ENCODE measurements around the gene MRGPRX2.

The MRGPRX2 gene

DNA sequence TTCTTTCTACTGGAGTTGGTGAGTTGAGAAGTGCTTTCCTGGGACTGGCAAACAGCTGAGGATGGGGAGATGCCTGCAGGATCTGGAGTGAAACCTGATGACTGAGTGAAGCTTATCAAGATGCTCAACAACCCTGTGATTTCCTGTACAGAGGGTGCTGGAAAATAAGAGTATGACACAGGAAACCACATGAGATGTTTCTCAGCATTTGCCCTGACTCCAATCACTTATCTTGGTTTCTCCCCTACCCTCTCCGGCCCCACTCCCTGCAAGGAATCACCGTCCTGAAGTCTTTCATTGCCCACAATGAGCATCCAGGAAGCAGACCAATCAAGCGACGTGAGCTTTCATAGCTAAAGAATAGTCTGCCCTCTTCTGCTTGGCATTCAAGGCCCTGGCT, at the start of gene MRGPRX2:
Gene MRGPRX2, minus strand, starts transcription at position 89 of the 400 bp plus-strand sequence. CDS start 4,315 bp downstream, outside the sequence.
- DNase-seq, result no peak

DNA sequence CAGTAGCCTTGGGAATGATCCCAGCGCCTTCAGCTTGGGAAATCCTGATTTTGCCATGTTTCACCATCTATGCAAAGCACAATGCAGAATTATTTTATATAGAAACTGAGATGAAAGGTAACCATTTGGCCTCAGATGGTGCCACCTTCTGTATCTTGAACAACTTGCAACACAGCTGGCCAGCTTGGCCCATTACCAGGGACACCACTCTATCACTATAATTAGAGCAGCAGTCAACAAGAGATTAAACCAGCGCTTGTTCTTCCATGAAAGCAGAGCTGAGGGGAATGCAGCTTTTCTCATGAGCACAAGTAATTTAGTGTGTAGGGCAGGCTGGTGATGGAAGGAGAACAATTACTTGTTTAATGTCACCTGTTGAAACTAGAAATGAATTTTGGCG, 49.8 kb upstream of the MRGPRX2 start:
- no peak for DNase-seq

DNA sequence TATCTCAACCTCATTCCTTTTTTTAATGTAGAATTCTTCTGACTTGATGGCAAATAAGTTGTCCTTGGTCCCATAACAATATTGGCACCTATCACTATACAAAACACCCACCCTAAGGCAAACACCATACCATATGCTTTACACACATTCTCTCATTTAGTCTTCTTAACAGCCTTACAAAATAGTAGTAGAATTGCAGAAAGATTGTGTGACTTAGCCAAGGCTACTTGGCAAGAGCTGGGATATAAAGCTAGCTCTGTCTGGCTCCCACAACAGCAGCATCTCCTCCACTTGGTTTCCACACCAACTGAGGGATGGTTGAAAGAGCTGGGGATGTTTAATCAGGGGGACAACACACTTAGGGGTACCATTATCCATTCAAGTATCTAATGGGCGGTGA, 46.6 kb upstream of the MRGPRX2 start:
- no peak for DNase-seq

DNA sequence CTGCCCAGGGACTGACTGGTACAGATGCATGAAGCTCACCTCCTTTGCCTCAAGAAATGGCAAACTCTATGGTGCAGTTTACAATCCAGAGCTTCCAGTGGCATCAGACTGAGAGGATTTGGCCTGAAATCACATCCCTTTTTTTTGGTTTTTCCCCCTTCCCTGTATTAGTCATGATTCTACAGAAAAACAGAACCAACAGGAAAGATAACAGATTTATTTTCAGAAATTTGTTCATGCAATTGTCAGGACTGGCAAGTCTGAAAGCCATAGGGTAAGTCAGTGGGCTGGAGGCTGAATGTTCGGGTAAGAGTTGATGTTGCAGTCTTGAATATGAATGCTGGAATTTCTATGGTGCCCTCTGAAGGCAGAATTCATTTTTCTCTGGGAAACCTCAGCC, 44.5 kb upstream of the MRGPRX2 start:
- DNase-seq, result no peak

DNA sequence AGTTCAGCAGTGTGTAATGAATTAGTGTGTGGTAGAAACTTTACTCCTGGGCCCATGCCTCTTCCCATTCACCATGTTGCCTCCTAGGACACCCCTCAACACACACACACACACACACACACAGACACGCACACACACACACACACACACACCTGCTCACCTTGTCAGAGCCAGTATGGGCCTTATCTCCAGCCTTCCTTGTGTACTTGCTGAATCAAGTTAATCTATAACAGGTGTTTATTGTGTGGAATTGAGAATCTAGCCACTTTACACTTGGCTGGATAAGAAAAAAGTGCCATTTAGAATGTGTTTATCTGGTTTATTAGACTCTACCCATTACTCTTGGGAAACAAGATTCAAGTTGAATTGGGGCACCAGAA, 42.0 kb upstream of the MRGPRX2 start:
- no peak for DNase-seq

DNA sequence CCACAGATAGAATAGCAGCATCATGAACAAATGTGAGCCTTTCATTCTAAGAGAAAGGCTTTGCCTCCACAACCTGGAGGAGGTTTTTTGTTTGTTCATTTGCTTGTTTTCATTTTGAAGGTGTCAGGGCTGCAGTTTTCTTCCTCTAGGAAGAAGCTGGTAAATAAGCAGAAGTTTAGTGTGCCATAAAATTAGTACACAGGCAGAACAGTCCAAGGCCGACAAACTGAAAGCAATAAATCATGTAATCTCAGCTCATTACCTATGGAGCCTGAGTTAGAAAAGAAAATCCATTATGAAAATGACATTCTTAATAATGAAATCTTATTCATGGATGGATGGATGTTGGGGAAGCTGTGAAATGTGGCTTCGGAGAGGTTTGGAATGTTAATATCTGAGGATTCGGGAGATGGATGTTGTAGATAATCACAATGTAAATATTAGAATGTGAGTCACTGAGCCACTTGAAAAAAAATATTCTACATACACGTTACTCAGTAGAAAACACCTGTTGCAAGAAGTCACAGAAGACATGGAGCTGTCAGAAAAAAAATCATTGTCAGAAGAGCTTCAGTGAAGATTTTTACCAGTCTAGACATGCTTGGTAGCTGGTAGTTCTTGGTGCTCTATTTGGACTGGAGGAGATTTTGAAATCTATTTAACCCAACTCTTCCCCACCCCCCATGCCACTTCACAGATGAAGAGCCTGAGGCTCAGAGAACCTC, 41.4 kb upstream of the MRGPRX2 start:
- no peak for DNase-seq

DNA sequence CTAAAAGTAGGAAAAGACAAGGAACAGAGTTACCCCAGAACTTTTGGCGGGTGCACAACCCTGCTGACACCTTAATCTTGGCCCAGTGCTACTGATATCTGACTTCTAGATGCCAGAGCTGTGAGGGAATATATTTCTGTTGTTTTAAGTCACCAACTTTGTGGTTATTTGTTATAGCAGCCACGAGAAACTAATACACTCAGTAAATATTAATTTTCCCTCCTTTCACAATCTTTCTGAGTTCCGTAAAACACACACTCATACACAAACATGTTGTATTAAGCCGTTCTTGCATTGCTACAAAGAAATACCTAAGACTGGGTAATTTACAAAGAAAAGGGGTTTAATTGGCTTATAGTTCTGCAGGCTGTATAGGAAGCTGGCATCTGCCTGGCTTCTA, 40.4 kb upstream of the MRGPRX2 start:
- DNase-seq, result no peak

DNA sequence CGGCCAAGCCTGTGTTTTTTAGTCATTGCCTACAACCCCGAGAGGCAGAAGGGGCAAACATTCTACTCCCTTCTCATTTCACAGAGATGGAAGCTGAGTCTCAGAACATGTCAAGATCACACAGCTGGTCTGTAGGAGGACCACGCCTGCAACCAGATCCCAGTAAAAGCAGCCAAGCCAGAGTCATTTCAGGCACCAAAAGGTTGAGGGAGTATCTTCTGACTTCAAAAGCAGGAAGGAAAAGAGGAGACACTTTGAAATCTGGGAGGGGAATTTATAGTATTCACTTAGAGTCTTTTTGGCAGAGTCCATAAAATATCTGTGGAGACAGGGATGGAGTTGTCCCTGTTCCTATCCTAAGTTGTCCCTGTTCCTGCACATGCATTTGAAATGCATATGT, 38.6 kb upstream of the MRGPRX2 start:
- no peak for DNase-seq

DNA sequence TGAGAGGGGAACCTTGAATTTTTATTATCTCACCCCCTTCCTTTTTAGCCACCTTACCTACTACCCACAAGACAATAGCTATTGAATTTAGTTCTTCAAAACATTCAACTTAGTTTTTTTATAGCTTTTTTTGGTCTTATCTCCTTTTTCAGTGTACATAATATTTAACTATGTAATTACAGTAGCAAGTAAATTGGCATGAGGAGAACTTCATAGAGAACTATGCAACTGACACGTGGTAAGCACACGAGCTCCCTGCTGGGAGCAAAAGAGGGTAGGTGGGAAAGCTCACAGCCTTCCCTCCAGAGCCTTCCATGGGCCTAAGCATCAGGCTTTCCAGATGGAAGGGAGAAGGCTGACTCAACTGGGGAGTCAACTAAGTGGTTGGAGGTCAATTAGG, 34.3 kb upstream of the MRGPRX2 start:
- DNase-seq, result no peak

DNA sequence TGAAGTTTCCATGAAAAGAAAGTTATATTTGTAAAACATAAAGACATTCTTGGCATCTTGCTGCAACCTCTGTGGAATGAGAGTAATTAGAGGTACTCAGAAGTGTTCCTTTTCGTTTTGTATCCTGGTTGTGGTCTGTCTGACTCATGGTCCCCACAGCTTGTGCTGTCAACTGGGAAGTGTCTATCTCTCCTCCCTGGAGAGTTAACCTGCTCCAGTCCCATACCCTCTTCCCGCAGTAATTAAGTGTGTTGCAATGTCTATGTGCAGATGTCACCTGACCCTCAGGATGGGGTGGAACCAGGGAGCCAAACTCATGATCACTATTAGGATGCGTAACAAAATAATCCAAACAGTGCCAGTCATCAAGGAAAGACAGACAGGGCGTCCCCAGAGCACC, 33.5 kb upstream of the MRGPRX2 start:
- DNase-seq, result no peak

DNA sequence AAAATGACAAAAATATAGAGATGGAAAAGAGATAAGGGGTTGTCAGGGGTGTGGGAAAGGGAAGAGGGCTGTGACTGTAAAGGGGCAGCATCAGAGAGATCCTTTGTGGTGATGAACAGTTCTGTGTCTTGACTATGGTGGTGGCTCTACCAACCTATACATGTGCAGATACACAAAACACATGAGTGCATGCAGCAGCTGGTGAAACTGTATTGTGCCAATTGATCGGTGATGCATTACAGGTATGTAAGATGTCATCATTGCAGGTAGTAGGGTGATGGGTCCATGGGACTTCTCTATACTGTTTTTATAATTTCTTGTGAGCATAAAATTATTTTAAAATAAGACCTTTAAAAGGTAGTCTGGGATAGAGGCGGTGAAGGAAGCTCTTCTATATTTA, 32.3 kb upstream of the MRGPRX2 start:
- DNase-seq, result no peak

DNA sequence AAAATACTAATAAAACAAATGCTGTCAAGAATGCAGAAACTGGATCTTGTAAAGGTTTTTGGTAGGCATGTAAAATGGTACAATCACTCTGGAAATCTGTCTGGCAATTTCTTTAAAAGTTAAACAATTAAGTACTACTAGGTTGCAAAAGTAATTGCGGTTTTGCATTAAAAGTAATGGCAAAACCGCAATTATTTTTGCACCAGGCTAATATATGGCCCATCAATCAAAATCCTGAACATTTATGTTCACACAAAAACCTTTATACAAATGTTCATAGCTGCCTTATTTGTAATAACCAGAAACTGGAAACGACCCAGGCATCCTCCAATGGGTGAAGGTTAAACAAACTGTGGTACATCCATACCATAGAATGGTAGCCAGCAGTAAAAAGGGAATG, 31.8 kb upstream of the MRGPRX2 start:
- DNase-seq, result no peak

DNA sequence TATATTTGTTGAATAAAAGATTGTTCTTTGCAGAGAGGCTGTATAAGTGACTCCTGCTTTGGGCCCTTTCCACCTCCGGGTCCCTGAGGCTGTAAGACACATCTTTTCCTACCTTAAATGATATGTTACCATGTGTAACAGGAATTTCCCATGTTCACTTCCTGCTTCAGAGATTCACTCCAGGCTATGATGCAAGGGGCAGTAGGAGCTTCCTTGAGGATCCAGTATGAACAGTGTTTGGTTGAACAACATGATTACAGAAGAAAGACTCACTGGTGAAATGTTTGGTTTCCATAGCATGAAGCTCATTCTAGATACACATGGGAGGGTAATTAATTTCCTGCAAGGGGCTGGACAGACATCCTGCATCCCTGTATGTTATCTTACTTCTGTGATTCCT, 30.8 kb upstream of the MRGPRX2 start:
- DNase-seq, result no peak

DNA sequence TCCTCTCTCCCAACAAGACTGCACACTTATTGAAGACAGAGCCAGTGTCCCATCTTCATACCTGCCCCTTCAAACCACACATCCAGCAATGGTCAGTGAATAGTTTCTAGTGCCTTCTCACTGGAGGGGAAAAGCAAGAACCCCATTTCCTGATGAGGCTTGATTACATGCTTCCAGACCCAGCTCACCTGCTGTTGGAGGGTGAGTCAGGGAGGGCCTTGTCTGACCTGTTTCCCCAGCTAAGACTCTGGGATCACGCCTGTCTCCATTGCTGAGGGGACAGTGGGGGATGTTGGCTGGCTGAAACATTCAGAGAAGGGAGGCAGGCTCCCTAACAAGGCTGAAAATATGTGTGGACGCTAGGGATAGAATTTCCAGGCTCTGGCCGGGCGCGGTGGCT, 28.9 kb upstream of the MRGPRX2 start:
- DNase-seq, result no peak

DNA sequence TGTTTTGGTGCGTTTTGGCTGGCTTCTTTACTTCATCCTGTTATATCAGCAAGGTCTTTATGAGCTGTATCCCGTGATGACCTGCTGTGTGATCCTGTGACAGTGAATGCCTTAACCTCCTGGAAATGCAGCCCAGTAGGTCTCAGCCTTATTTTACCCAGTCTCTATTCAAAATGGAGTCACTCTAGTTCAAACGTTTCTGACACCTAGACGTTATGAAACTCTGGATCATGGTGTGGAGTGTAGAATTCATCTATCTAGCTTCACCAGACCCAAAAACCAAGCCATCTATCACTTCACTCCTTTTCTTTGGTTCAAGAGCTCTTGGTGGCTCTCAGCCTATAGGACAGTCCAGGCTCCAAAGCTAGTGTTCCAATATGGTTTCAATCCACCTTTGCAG, 28.3 kb upstream of the MRGPRX2 start:
- no peak for DNase-seq

DNA sequence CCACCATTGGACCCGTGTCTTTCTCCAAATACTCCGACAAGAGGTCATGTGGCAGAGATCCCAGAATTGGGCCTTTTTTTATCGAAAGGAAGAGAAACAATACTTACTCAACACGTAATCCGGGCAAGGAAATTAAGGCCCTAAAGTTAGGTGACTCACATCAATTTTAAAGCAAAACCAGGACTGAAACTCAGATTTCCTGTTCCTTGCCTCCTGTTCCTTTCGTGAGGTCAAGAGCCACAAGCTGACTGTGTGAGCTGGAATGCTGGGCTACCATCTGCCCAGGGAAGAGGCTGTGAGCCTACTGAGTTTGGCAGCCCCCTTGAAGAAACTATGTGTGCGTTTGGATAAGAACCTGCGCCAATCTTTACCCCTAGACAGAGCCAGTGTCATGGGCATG, 27.1 kb upstream of the MRGPRX2 start:
- no peak for DNase-seq

DNA sequence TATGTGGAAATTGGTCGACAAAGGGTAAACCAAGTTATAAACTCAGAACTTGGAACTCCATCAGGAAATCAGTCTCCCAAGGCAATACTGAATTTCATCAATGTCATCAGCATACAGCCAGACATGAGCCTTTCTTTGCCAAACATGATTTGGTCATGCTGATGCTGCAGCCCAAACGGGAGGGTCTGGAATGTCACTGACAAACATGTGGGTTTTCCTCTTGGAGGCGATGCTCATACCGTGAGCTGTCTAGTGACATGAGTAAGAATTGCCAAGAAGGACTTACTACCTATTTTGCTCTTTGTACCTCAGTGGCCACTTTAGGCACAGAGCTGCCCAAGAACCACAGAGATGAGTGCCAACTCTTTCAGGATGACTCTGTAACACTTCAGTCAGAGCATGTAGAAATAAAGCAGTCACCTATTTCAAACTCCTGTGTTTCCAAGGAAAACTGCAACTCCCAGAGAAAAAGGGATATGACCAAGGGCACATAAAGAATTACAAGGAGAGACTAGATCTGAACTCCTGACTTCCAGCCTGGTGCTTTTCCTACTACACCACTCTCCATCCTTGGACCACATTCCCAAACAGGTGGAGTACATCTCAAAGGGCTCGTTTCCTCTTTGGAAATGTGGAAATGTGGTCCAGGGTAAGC, 24.3 kb upstream of the MRGPRX2 start:
- DNase-seq, result no peak

DNA sequence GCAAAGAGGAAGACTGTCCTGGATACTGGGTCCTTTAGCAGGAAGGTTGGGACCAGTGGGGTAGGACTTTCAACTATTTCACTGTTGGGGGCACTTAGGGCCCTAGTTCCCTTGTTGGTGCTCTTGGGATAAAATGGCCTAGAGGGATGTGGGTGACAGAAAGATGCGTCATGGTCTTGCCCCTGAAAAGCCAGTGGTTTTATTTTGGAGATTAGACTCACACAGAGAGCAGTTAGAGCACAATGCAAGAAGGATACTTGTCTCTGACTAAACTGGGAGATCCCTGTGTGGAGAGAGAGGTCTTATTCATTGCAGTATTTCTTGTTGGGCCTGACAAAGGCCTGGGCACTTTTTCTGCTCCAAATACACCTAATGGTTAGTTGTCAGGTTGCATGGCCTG, 22.6 kb upstream of the MRGPRX2 start:
- DNase-seq, result no peak

DNA sequence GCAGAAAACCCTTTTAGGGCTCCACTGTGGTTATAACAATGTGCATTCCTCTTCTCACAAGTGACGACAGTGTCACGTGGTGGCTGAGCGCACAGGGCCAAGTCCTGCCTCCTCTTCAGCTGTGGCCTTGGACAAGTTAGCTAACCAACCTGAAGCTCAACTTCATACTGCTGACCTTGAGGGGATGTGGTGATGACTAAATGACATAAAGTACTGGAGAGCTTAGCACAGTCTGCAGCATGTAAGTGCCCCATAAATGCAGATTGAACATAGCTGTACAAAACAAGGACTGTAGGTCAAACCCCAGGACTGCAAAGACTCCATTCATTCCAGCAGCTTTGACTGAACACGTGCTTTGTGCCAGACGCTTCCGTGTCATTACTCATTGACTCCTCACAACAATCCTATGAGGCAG, 20.1 kb upstream of the MRGPRX2 start:
- DNase-seq, result no peak

DNA sequence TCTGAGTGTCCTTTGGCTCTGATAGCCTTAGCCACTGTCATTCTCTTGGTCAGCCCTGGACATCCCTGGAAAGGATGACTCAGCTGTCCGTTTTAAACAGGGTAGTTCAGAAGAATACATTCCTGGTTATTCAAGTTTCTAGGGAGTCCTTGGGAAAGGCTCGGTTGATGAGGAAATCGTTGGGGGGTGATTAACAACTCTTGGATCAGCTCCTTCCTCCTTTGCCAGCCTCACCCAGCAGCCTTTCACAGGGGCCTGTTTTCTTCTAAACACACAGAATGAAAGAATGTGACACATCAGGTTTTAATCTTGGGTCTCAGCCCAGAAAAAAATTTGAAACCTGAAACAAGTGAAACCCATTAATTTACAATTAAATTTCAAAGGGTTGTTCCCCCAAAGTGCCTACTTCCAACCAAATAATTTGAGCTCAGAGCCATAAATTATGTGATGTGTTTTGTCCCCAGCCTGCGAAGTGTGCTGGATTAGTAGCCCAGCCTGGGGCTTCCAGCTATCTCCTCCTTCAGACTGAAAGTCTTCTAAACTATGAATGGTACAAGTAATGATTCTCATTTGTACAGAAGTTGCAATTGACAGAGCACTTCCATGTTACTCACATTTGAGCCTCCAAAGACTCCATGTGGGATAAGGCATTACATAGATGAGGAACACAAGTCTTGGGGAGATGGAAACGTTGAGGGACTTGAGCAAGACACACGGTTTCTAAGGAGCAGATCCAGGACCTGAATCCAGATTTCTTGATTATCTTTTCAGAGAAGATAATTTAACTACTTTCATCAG, 19.3 kb upstream of the MRGPRX2 start:
- no peak for DNase-seq

DNA sequence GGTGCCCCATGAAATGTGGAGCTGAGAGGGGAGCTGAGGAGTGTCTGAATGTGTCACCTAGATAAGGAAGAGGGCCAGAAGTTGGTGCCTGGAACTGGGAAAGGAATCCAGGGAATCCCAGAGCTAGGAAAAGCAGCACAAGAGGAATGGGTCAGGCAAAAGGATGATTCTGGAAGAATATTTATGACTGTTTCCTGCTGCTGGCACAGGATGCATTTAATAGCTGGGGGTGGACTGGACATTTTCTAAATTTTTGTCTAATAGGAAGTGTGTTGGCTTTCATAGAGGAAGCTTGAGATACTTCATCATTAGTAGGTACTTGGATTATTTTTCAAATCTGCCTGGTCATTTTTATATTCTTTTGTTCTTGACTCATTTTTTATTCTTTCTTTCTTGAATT, 17.4 kb upstream of the MRGPRX2 start:
- DNase-seq, result no peak

DNA sequence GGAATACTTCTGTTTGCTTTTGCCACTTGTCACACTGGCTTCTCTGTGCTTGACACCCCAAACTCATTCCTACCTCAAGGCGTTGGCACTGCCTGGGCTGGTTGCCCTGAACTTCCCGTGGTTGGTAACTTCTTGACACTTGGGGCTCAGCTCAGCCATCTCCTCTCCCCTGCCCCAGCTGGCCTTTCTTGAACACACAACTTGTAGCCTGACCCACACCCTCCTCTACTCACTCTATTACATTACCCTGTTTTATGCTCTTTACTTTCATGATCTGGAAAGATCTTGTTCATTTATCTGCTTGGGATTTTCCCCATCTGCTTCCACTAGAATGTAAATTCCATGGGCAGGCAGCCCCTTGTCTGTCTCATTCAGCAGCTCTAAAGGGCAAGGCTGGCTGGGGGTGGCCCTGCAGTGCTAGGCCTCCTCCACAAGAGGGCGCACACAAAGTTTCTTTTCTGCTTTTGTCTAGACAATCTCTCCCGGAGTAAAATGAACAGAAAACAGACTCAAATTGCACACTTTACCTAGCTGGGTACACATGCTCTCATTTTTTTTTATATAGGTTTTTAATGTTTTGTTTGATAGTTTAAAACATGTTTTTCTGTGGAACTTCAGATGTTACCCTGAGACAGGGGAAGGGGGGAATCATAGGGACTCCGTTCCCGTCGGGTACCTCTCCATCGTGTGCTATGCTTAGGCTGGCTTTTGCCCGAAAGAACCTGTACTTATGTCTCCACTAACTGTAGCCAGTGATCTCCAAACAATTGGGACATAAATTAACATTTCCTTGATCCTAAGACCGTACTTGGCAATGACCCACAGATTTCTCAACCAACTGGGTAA, 16.4 kb upstream of the MRGPRX2 start:
- DNase-seq, result peak in 2 of 4 experiments; percentile 10 to 40

DNA sequence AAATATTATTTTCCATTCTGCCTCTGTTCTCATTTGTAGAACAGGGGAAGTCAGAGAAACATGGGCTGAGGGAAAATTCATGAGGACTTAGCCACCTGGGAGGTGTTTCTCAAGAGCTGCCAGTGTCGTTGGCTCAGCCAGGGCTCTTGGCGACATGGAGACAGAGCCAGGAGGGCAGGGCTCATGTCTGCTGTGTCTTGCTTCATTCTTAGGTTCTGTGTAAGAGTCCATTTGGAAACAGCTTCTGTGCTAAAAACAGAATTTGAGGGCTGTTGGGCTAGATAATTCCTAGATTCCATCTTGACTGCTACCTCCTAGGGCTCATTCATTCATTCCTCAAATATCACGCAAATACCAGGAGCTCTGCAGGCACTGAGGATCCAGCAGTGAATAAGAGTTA, 15.1 kb upstream of the MRGPRX2 start:
- DNase-seq, result no peak

Measured in activated CD4-positive, CD25-positive, alpha-beta regulatory T cell (primary cell).